ENCODE data around the gene MYO1A. TPM values are rescaled to one million over a fixed set of nuclear protein-coding genes. Genes with fewer than 3 reads are reported as not detected.

The MYO1A gene
- total and polyA plus RNA-seq, 10 of the 15 experiments (the other 5 are each of a cell fraction or from before 2014, with no cell fraction given), result 0.01 to 0.34 (median 0.15) TPM; not detected in 2

DNA sequence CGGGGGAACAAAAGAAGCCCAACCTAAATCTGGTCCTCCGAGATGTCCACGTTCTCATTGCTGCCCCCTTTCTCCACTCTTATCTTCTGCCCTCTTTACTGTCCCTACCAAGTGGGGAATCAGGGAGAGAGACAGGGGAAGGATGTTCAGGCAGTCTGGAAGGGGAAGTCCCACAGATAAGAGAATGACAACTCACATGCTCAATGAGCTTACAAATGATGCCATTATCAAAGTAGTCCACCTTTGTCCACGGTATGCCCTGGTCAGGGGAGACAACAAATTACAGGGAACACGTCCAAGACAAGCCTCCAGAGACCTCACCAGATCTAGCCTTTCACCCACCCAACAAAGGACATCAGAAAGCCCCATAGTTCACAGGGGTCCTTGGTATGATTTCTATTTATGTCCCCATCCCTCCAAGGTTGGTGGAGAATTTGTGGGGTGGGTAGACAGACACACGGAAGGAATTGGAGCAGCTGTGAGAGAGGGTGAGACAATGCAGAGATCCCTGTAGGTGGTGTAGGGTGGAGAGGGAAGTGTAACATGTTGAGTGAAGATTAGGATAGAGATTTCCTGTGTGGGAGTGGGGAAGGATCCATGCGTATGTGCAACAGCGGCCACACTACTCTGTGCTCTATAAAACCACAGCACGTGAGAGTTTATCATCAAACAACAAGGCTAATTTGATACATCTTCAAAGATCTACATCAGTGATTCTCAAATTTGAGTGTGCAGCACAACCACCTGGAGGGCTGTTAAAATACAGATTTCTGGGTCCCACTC, 10.7 kb downstream of the MYO1A start:
- ChIA-PET RAD21 (ENCODE audit: unreplicated experiment) (interaction anchor here (1.0 kb wide), 1 partner anchor 38 kb away, joined by 3 read pairs; no protein-coding TSS in a partner anchor), SMC1A (ENCODE audit: uncharacterized antibody, unreplicated experiment) (no interaction called here), POLR2A (no interaction called here), CTCF (interaction anchor here (1.9 kb wide), 1 partner anchor 85 kb away, joined by 4 read pairs; no protein-coding TSS in a partner anchor)
- no peaks in the 10 kb centered on the region for H3K27me3 ChIP-seq (replicated peaks in 1 of 2; ENCODE audit: control insufficient read depth in 2 of 2, insufficient read depth in 2 of 2, low read length in 1 of 2)
- FAIRE-seq (no peak), ATAC-seq (no peak), DNase-seq (ENCODE audit: low read depth, low spot score) (no peak)
- no peak overlapping the region for H3K9ac ChIP-seq (ENCODE audit: control insufficient read depth, insufficient read depth, low read length)
- no peak overlapping the region for H3K4me3 ChIP-seq
- no peaks in the 10 kb centered on the region for H3K4me1 ChIP-seq (ENCODE audit: control insufficient read depth, insufficient read depth, low read length)
- intact Hi-C loops (cut with micrococcal nuclease; ENCODE audit: unreplicated experiment) (no loop called here), in situ Hi-C loops (cut with MboI) (no loop called here)
- H3K79me2 ChIP-seq (ENCODE audit: control insufficient read depth, insufficient read depth, low read length), result no peaks in the 10 kb centered on the region
- no TSS peak for BruUV-seq (replicated peaks)
- H3K9me3 ChIP-seq (replicated peaks; ENCODE audit: control insufficient read depth, insufficient read depth, low read length), result no peaks in the 10 kb centered on the region
- no peak overlapping the region for H3K27ac ChIP-seq (ENCODE audit: control insufficient read depth, insufficient read depth)
- WGBS (ENCODE audit: insufficient coverage, insufficient replicate concordance, low lambda C conversion rate, missing lambda C conversion rate), result 39% methylated on average over 9 of the region's 9 CpGs
- H3K36me3 ChIP-seq (ENCODE audit: control insufficient read depth in 2 of 2, insufficient read depth in 2 of 2, low read length in 1 of 2), result no peaks in the 10 kb centered on the region
- H2AFZ ChIP-seq (ENCODE audit: control insufficient read depth, low read depth, low read length), result no peak overlapping the region
- no peak overlapping the region for H3K4me2 ChIP-seq (ENCODE audit: control insufficient read depth, insufficient read depth)
- H4K20me1 ChIP-seq (ENCODE audit: control insufficient read depth, insufficient read depth), result no peaks in the 10 kb centered on the region
- TF ChIP-seq, protein P1, sequence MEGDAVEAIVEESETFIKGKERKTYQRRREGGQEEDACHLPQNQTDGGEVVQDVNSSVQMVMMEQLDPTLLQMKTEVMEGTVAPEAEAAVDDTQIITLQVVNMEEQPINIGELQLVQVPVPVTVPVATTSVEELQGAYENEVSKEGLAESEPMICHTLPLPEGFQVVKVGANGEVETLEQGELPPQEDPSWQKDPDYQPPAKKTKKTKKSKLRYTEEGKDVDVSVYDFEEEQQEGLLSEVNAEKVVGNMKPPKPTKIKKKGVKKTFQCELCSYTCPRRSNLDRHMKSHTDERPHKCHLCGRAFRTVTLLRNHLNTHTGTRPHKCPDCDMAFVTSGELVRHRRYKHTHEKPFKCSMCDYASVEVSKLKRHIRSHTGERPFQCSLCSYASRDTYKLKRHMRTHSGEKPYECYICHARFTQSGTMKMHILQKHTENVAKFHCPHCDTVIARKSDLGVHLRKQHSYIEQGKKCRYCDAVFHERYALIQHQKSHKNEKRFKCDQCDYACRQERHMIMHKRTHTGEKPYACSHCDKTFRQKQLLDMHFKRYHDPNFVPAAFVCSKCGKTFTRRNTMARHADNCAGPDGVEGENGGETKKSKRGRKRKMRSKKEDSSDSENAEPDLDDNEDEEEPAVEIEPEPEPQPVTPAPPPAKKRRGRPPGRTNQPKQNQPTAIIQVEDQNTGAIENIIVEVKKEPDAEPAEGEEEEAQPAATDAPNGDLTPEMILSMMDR (IDR thresholded peaks at IDR 0.05 in 2 of 3, conservative IDR thresholded peaks at IDR 0.05 in 1 of 3; ENCODE audit: control insufficient read depth in 2 of 3, extremely low read depth in 1 of 3, insufficient read depth in 1 of 3, low read depth in 3 of 3, low read length in 3 of 3), result no peak
- TF ChIP-seq, protein P2, sequence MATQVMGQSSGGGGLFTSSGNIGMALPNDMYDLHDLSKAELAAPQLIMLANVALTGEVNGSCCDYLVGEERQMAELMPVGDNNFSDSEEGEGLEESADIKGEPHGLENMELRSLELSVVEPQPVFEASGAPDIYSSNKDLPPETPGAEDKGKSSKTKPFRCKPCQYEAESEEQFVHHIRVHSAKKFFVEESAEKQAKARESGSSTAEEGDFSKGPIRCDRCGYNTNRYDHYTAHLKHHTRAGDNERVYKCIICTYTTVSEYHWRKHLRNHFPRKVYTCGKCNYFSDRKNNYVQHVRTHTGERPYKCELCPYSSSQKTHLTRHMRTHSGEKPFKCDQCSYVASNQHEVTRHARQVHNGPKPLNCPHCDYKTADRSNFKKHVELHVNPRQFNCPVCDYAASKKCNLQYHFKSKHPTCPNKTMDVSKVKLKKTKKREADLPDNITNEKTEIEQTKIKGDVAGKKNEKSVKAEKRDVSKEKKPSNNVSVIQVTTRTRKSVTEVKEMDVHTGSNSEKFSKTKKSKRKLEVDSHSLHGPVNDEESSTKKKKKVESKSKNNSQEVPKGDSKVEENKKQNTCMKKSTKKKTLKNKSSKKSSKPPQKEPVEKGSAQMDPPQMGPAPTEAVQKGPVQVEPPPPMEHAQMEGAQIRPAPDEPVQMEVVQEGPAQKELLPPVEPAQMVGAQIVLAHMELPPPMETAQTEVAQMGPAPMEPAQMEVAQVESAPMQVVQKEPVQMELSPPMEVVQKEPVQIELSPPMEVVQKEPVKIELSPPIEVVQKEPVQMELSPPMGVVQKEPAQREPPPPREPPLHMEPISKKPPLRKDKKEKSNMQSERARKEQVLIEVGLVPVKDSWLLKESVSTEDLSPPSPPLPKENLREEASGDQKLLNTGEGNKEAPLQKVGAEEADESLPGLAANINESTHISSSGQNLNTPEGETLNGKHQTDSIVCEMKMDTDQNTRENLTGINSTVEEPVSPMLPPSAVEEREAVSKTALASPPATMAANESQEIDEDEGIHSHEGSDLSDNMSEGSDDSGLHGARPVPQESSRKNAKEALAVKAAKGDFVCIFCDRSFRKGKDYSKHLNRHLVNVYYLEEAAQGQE (IDR thresholded peaks at IDR 0.05; ENCODE audit: low read depth, low read length), result no peak
- no peak for TF ChIP-seq RUNX3 (IDR thresholded peaks at IDR 0.05; ENCODE audit: low read length)
- no peak for TF ChIP-seq TARDBP (IDR thresholded peaks at IDR 0.05; ENCODE audit: borderline replicate concordance)
- TF ChIP-seq LARP7 (IDR thresholded peaks at IDR 0.05), result no peak
- TF ChIP-seq, protein P3, sequence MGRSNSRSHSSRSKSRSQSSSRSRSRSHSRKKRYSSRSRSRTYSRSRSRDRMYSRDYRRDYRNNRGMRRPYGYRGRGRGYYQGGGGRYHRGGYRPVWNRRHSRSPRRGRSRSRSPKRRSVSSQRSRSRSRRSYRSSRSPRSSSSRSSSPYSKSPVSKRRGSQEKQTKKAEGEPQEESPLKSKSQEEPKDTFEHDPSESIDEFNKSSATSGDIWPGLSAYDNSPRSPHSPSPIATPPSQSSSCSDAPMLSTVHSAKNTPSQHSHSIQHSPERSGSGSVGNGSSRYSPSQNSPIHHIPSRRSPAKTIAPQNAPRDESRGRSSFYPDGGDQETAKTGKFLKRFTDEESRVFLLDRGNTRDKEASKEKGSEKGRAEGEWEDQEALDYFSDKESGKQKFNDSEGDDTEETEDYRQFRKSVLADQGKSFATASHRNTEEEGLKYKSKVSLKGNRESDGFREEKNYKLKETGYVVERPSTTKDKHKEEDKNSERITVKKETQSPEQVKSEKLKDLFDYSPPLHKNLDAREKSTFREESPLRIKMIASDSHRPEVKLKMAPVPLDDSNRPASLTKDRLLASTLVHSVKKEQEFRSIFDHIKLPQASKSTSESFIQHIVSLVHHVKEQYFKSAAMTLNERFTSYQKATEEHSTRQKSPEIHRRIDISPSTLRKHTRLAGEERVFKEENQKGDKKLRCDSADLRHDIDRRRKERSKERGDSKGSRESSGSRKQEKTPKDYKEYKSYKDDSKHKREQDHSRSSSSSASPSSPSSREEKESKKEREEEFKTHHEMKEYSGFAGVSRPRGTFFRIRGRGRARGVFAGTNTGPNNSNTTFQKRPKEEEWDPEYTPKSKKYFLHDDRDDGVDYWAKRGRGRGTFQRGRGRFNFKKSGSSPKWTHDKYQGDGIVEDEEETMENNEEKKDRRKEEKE (IDR thresholded peaks at IDR 0.05), result no peak
- TF ChIP-seq, protein P4, sequence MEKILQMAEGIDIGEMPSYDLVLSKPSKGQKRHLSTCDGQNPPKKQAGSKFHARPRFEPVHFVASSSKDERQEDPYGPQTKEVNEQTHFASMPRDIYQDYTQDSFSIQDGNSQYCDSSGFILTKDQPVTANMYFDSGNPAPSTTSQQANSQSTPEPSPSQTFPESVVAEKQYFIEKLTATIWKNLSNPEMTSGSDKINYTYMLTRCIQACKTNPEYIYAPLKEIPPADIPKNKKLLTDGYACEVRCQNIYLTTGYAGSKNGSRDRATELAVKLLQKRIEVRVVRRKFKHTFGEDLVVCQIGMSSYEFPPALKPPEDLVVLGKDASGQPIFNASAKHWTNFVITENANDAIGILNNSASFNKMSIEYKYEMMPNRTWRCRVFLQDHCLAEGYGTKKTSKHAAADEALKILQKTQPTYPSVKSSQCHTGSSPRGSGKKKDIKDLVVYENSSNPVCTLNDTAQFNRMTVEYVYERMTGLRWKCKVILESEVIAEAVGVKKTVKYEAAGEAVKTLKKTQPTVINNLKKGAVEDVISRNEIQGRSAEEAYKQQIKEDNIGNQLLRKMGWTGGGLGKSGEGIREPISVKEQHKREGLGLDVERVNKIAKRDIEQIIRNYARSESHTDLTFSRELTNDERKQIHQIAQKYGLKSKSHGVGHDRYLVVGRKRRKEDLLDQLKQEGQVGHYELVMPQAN (conservative IDR thresholded peaks at IDR 0.05), result no peak
- no peak for TF ChIP-seq HDAC2 (IDR thresholded peaks at IDR 0.05)
- no peak for TF ChIP-seq YBX1 (IDR thresholded peaks at IDR 0.05)

Data from GM12878 (cell line).